Muscle layer of duodenum (tissue), 2 donors: ENCODE measurements around the gene SLC25A25.
"Not testable (repeated sequence)": the region's sequence is repeated elsewhere in the genome, so short reads cannot be mapped to it uniquely, and the experiment has no call there.

Source experiments
- H3K27ac ChIP-seq: one replicate; pipeline ENCODE4 v1.7.0; 2013; ENCODE audit warnings: mild to moderate bottlenecking, low read length
- H3K27me3 ChIP-seq: one replicate; pipeline ENCODE4 v1.7.0; 2013; ENCODE audit warnings: low read depth, mild to moderate bottlenecking, control low read depth, low read length
- H3K36me3 ChIP-seq, 2 donors: one replicate each; pipeline ENCODE4 v1.7.0; 2013; ENCODE audit warnings: low read length in 2 of 2, control low read depth in 1 of 2, mild to moderate bottlenecking in 1 of 2; ENCODE audit not compliant: insufficient read depth in 2 of 2, control insufficient read depth in 1 of 2
- H3K4me1 ChIP-seq, 2 donors: one replicate each; pipeline ENCODE4 v1.7.0; 2013; ENCODE audit warnings: low read length in 2 of 2, mild to moderate bottlenecking in 2 of 2, control low read depth in 1 of 2, moderate library complexity in 1 of 2; ENCODE audit not compliant: insufficient read depth in 2 of 2, control insufficient read depth in 1 of 2
- H3K4me3 ChIP-seq, 2 donors: one replicate each; pipeline ENCODE4 v1.7.0; 2013; ENCODE audit warnings: low read length in 2 of 2, low read depth in 1 of 2, mild to moderate bottlenecking in 1 of 2
- H3K9me3 ChIP-seq, 2 donors: one replicate each; pipeline ENCODE4 v1.7.0; 2013; ENCODE audit warnings: low read length in 2 of 2, control low read depth in 1 of 2, mild to moderate bottlenecking in 1 of 2; ENCODE audit not compliant: control insufficient read depth in 1 of 2
- donor health status: healthy.

SLC25A25 gene

GRCh38 chr9:128034821-128035652, 33.0 kb upstream of the SLC25A25 start:
- Histone ChIP-seq H3K36me3 (no peaks in the 10 kb centered on the region), H3K4me3 (no peak overlapping the region), H3K4me1 (no peaks in the 10 kb centered on the region), H3K27ac (no peak overlapping the region), H3K27me3 (no peaks in the 10 kb centered on the region), H3K9me3 (no peaks in the 10 kb centered on the region)

GRCh38 chr9:128036522-128036921, 31.5 kb upstream of the SLC25A25 start:
- H3K4me3 ChIP-seq, H3K9me3 ChIP-seq, H3K27me3 ChIP-seq, H3K27ac ChIP-seq, H3K36me3 ChIP-seq, H3K4me1 ChIP-seq: not testable (repeated sequence)

- not testable (repeated sequence) for H3K27me3 ChIP-seq
Measured at GRCh38 chr9:128040783-128041182, 27.2 kb upstream of the SLC25A25 start.

GRCh38 chr9:128042043-128042442, 26.0 kb upstream of the SLC25A25 start:
- H3K4me1 ChIP-seq = peaks cover 5 to 6% of the 10 kb centered on the region in 2 donors
- no peaks in the 10 kb centered on the region for H3K9me3 ChIP-seq
- H3K4me3 ChIP-seq = no peak overlapping the region
- no peak overlapping the region for H3K27ac ChIP-seq
- H3K36me3 ChIP-seq = no peaks in the 10 kb centered on the region
- H3K27me3 ChIP-seq = no peaks in the 10 kb centered on the region

More at GRCh38 chr9:128040783-128041182, 27.2 kb upstream of the SLC25A25 start:
- not testable (repeated sequence) for H3K9me3 ChIP-seq, H3K36me3 ChIP-seq, H3K27ac ChIP-seq, H3K4me1 ChIP-seq, H3K4me3 ChIP-seq

- Histone ChIP-seq H3K4me3 (no peak overlapping the region), H3K9me3 (no peaks in the 10 kb centered on the region), H3K27me3 (no peaks in the 10 kb centered on the region), H3K27ac (no peak overlapping the region), H3K4me1 (peaks cover 5 to 6% of the 10 kb centered on the region in 2 donors), H3K36me3 (no peaks in the 10 kb centered on the region)
Measured at GRCh38 chr9:128043467-128043868, 24.6 kb upstream of the SLC25A25 start.

GRCh38 chr9:128045409-128045808, 22.6 kb upstream of the SLC25A25 start:
- not testable (repeated sequence) for H3K36me3 ChIP-seq, H3K27me3 ChIP-seq, H3K27ac ChIP-seq, H3K4me1 ChIP-seq, H3K9me3 ChIP-seq, H3K4me3 ChIP-seq

GRCh38 chr9:128045831-128046230, 22.2 kb upstream of the SLC25A25 start:
- Histone ChIP-seq H3K27me3 (no peaks in the 10 kb centered on the region), H3K36me3 (no peaks in the 10 kb centered on the region), H3K27ac (no peak overlapping the region), H3K4me3 (no peak overlapping the region), H3K9me3 (no peaks in the 10 kb centered on the region), H3K4me1 (peaks cover 5 to 6% of the 10 kb centered on the region in 2 donors)

- Histone ChIP-seq H3K36me3 (no peaks in the 10 kb centered on the region), H3K27ac (no peak overlapping the region), H3K9me3 (no peaks in the 10 kb centered on the region), H3K27me3 (no peaks in the 10 kb centered on the region), H3K4me3 (no peak overlapping the region), H3K4me1 (peaks cover 5 to 6% of the 10 kb centered on the region in 2 donors)
Measured at GRCh38 chr9:128047231-128047630, 20.8 kb upstream of the SLC25A25 start.

GRCh38 chr9:128048663-128049062, 19.4 kb upstream of the SLC25A25 start:
- H3K4me1 ChIP-seq = peaks cover 5 to 6% of the 10 kb centered on the region in 2 donors
- no peak overlapping the region for H3K27ac ChIP-seq
- no peaks in the 10 kb centered on the region for H3K9me3 ChIP-seq
- H3K36me3 ChIP-seq = no peaks in the 10 kb centered on the region
- H3K27me3 ChIP-seq = no peaks in the 10 kb centered on the region
- no peak overlapping the region for H3K4me3 ChIP-seq

GRCh38 chr9:128049843-128050242, 18.2 kb upstream of the SLC25A25 start:
- peaks cover 5 to 6% of the 10 kb centered on the region in 2 donors for H3K4me1 ChIP-seq
- H3K9me3 ChIP-seq = no peaks in the 10 kb centered on the region
- no peak overlapping the region for H3K4me3 ChIP-seq
- no peak overlapping the region for H3K27ac ChIP-seq
- no peaks in the 10 kb centered on the region for H3K36me3 ChIP-seq
- H3K27me3 ChIP-seq = no peaks in the 10 kb centered on the region

GRCh38 chr9:128051932-128052709, 15.9 kb upstream of the SLC25A25 start:
- H3K27ac ChIP-seq = no peak overlapping the region
- H3K9me3 ChIP-seq = no peaks in the 10 kb centered on the region
- H3K27me3 ChIP-seq = no peaks in the 10 kb centered on the region
- no peaks in the 10 kb centered on the region for H3K36me3 ChIP-seq
- H3K4me3 ChIP-seq = no peak overlapping the region
- peaks cover 5 to 6% of the 10 kb centered on the region in 2 donors for H3K4me1 ChIP-seq
